Measurements from ENCODE around the gene SKAP2.

GRCh38 chr7:26691886-26692285 is 172.5 kb downstream of the SKAP2 start:
- TF ChIP-seq, protein P1, sequence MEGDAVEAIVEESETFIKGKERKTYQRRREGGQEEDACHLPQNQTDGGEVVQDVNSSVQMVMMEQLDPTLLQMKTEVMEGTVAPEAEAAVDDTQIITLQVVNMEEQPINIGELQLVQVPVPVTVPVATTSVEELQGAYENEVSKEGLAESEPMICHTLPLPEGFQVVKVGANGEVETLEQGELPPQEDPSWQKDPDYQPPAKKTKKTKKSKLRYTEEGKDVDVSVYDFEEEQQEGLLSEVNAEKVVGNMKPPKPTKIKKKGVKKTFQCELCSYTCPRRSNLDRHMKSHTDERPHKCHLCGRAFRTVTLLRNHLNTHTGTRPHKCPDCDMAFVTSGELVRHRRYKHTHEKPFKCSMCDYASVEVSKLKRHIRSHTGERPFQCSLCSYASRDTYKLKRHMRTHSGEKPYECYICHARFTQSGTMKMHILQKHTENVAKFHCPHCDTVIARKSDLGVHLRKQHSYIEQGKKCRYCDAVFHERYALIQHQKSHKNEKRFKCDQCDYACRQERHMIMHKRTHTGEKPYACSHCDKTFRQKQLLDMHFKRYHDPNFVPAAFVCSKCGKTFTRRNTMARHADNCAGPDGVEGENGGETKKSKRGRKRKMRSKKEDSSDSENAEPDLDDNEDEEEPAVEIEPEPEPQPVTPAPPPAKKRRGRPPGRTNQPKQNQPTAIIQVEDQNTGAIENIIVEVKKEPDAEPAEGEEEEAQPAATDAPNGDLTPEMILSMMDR (IDR thresholded peaks at IDR 0.05): no peak
- no peak for TF ChIP-seq POLR2A (IDR thresholded peaks at IDR 0.05)

Data from lower leg skin (tissue), 3 donors.